B cell (primary cell): ENCODE results near the gene TATDN2. TPM values are rescaled to one million over a fixed set of nuclear protein-coding genes. Genes with fewer than 3 reads are reported as not detected.

Experiments used
- ATAC-seq: fragments of 200-7000 bp; cut with Tn5 transposase; one replicate; pipeline ENCODE4 v1.10.0; 2021; ENCODE audit warnings: low read depth, mild to moderate bottlenecking, moderate number of reproducible peaks, moderate library complexity
- CTCF ChIA-PET: fragments of 350-600 bp; sonication (Branson Sonifier 250); formaldehyde crosslinking; loops from one replicate; lab custom pipeline; 2021; ENCODE audit warnings: antibody characterized with exemption, inconsistent platforms; lab: Charles Lee
- POLR2A ChIA-PET: fragments of 350-600 bp; sonication (Branson Sonifier 250); formaldehyde crosslinking; loops from one replicate; lab custom pipeline; 2021; ENCODE audit warnings: antibody characterized with exemption; lab: Charles Lee
- DNase-seq: peaks from one replicate; pipeline ENCODE4 v3.0.0; 2013
- H2AFZ ChIP-seq: 2 replicates; pipeline ENCODE4 v1.6.1; 2012; ENCODE audit warnings: mild to moderate bottlenecking, low read depth, low read length; ENCODE audit not compliant: insufficient read depth, poor library complexity, severe bottlenecking
- H3K27ac ChIP-seq, 2 donors: 1 replicate in 1 of 2; 2 replicates in 1 of 2; pipeline ENCODE4 v1.5.1; 2012 to 2013; ENCODE audit warnings: low read length in 2 of 2, mild to moderate bottlenecking in 2 of 2, moderate library complexity in 1 of 2
- H3K27me3 ChIP-seq, 4 experiments: fragments of 200-600 bp in 1 of 4; sonication (generic) in 1 of 4; replicated peaks in 1 of 4; 1 replicate in 2 of 4; 2 replicates in 2 of 4; pipeline versions ENCODE4 v1.6.1 to v1.7.0; 2013 to 2016; ENCODE audit warnings: low read length in 3 of 4, mild to moderate bottlenecking in 2 of 4, mixed read lengths in 1 of 4, moderate library complexity in 1 of 4; ENCODE audit not compliant: insufficient read depth in 4 of 4, control insufficient read depth in 3 of 4; ENCODE audit errors: control extremely low read depth in 1 of 4
- H3K36me3 ChIP-seq, 2 experiments: replicated peaks in 1 of 2; 1 replicate in 1 of 2; 2 replicates in 1 of 2; pipeline versions ENCODE4 v1.6.1 to v1.7.1; 2013; ENCODE audit warnings: low read length in 1 of 2; ENCODE audit not compliant: insufficient read depth in 2 of 2, control insufficient read depth in 1 of 2; ENCODE audit errors: control extremely low read depth in 1 of 2, extremely low read depth in 1 of 2
- H3K4me1 ChIP-seq, 2 donors: fragments of 200-600 bp in 1 of 2; sonication (generic) in 1 of 2; 1 replicate in 1 of 2; 2 replicates in 1 of 2; pipeline versions ENCODE4 v1.5.1 to v1.6.1; 2013 to 2017; ENCODE audit warnings: low read length in 2 of 2; ENCODE audit not compliant: control insufficient read depth in 2 of 2, insufficient read depth in 2 of 2
- H3K4me2 ChIP-seq: replicated peaks from 2 replicates; pipeline ENCODE3; 2012; ENCODE audit warnings: mild to moderate bottlenecking, low read depth, low read length; ENCODE audit not compliant: poor library complexity, severe bottlenecking
- H3K4me3 ChIP-seq, 5 experiments: fragments of 200-600 bp in 1 of 5; sonication (generic) in 1 of 5; 1 replicate in 3 of 5; 2 replicates in 2 of 5; pipeline versions ENCODE4 v1.5.1 to v1.7.0; 2011 to 2016; ENCODE audit warnings: low read length in 4 of 5, mild to moderate bottlenecking in 4 of 5, low read depth in 2 of 5, control low read depth in 1 of 5, moderate library complexity in 1 of 5; ENCODE audit not compliant: insufficient read depth in 1 of 5; ENCODE audit errors: control extremely low read depth in 1 of 5, extremely low read depth in 1 of 5
- H3K79me2 ChIP-seq: fragments of 200-600 bp; sonication (generic); one replicate; pipeline ENCODE4 v1.6.0; 2016; ENCODE audit warnings: low read length; ENCODE audit not compliant: control insufficient read depth, insufficient read depth
- H3K9ac ChIP-seq: fragments of 200-600 bp; sonication (generic); 2 replicates; pipeline ENCODE4 v1.6.1; 2017; ENCODE audit warnings: mild to moderate bottlenecking, low read length, moderate library complexity
- H3K9me3 ChIP-seq, 3 donors: one replicate each; pipeline versions ENCODE4 v1.6.1 to v1.7.1; 2013; ENCODE audit warnings: low read length in 2 of 3; ENCODE audit not compliant: control insufficient read depth in 2 of 3, insufficient read depth in 1 of 3; ENCODE audit errors: control extremely low read depth in 1 of 3
- H4K20me1 ChIP-seq: 2 replicates; pipeline ENCODE4 v1.6.0; 2012; ENCODE audit warnings: mild to moderate bottlenecking, low read length; ENCODE audit not compliant: insufficient read depth, control insufficient read depth, poor library complexity, severe bottlenecking
- H3K27ac Mint-ChIP-seq: one replicate; pipeline ENCODE4 v1.8.0; 2021; ENCODE audit warnings: mixed read lengths
- H3K27me3 Mint-ChIP-seq: one replicate; pipeline ENCODE4 v1.8.0; 2021; ENCODE audit warnings: mixed read lengths
- H3K4me1 Mint-ChIP-seq: one replicate; pipeline ENCODE4 v1.8.0; 2021; ENCODE audit warnings: mixed read lengths
- H3K4me3 Mint-ChIP-seq: one replicate; pipeline ENCODE4 v1.8.0; 2021; ENCODE audit warnings: mixed read lengths
- H3K9me3 Mint-ChIP-seq: one replicate; pipeline ENCODE4 v1.8.0; 2022; ENCODE audit warnings: mixed read lengths; ENCODE audit not compliant: insufficient read depth
- EZH2 ChIP-seq: IDR thresholded peaks from 2 replicates; pipeline ENCODE4 v1.6.1; 2012; ENCODE audit warnings: borderline replicate concordance, low read depth, mild to moderate bottlenecking, moderate library complexity, low read length; ENCODE audit not compliant: insufficient read depth, poor library complexity, severe bottlenecking
- WGBS: methylation state at CpG from one replicate; pipeline ENCODE4 v1.1.5; 2013; ENCODE audit warnings: missing lambda C conversion rate; ENCODE audit not compliant: insufficient coverage; 5-methylcytosine and 5-hydroxymethylcytosine counted together
- intact Hi-C: fragments of 100-400 bp; cut with micrococcal nuclease; formaldehyde crosslinking; loops from one replicate; pipeline ENCODE4 v1.10.0; 2022
- polyA minus RNA-seq: library from RNA; depleted of rRNA, polyadenylated mRNA; stranded (reverse); fragments of >200 nt; gene quantifications from 2 replicates; pipeline ENCODE4 v1.2.3, GENCODE V29; 2012
- polyA plus RNA-seq: library from polyadenylated mRNA; depleted of rRNA; stranded (reverse); fragments of >200 nt; gene quantifications from 2 replicates; pipeline ENCODE4 v1.2.3, GENCODE V29; 2012
- total RNA-seq, 2 donors: library from RNA; stranded (reverse); fragments of 120-200 nt in 1 of 2; gene quantifications; 1 replicate in 1 of 2; 2 replicates in 1 of 2; pipeline versions ENCODE4 v1.2.3 to v1.2.4, GENCODE V29; 2013 to 2022
- TF ChIP-seq, protein P1 (sequence below): fragments of 200-600 bp; IDR thresholded peaks from one replicate; pipeline ENCODE4 v1.8.0; 2022; ENCODE audit warnings: antibody characterized with exemption, mild to moderate bottlenecking

TATDN2 gene, protein sequence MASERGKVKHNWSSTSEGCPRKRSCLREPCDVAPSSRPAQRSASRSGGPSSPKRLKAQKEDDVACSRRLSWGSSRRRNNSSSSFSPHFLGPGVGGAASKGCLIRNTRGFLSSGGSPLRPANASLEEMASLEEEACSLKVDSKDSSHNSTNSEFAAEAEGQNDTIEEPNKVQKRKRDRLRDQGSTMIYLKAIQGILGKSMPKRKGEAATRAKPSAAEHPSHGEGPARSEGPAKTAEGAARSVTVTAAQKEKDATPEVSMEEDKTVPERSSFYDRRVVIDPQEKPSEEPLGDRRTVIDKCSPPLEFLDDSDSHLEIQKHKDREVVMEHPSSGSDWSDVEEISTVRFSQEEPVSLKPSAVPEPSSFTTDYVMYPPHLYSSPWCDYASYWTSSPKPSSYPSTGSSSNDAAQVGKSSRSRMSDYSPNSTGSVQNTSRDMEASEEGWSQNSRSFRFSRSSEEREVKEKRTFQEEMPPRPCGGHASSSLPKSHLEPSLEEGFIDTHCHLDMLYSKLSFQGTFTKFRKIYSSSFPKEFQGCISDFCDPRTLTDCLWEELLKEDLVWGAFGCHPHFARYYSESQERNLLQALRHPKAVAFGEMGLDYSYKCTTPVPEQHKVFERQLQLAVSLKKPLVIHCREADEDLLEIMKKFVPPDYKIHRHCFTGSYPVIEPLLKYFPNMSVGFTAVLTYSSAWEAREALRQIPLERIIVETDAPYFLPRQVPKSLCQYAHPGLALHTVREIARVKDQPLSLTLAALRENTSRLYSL
- 62.7 and 62.9 TPM in 2 replicates for total RNA-seq
- 16.3 TPM for total RNA-seq (2013)
- polyA plus RNA-seq: 24.7 and 27.1 TPM in 2 replicates
- polyA minus RNA-seq: 9.4 and 18.3 TPM in 2 replicates

DNA sequence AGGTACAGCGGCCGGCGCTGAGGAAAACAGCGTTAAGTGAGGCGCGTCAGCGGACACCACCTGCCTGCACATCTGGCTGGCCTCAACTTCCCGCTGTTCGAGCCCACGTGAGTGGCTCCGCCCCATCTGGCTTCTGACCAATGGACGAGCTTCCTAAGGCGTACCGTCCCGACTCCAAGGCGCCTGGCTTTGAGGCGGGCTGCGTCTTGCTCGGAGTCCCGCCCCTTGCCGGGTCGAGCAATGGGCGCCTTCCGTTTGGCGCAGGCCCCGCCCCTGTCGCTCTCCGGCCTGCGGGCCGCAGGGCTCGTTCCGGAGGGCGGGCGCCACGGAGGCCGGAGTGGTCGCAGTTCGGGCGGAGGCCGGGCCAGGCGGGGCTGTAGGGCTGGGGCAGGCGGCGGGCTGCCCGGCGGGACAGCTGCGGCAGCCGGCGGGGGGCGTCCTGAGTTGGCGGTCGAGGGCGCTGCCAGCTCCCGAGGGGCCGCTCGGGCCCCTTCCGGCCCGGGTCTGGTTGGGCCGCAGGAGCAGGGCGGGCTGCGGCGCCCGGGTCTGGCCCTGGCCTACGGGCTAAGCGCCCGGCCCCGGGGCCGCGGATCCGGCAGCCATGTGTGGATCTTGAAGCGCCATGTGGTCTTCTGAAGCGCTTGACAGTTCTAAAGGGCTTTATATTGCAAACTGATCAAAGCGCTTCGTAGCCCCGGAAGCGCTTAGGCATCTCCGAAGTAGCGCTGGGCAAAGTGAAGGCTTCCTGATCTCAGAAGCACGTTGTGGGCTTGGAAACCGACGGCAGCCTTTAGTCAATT lies at the start of gene TATDN2:
Gene TATDN2, plus strand, starts transcription at position 276 of the 800 bp plus-strand sequence. CDS start 742 bp downstream, outside the sequence.
- intact Hi-C loops: loop anchor here (1.0 to 5.0 kb wide), 16 partner anchors 24 to 852 kb away; partner anchors contain the start of genes ARPC4, BRK1, BRPF1 and CRELD1
- peaks cover 58% of the 10 kb centered on the region for H3K79me2 ChIP-seq
- H3K27ac Mint-ChIP-seq: peak within 1 kb of the TSS; percentile 92
- peak within 1 kb of the TSS; percentile 70 to 78 for H3K27ac ChIP-seq
- H3K27me3 ChIP-seq: no peaks in the 10 kb centered on the region
- peaks cover 25 to 28% of the 10 kb centered on the region in 2 donors for H3K4me1 ChIP-seq
- H3K9me3 Mint-ChIP-seq: peaks cover 9% of the 10 kb centered on the region
- peak within 1 kb of the TSS; percentile 96 for H3K4me2 ChIP-seq
- under 1% methylated on average over 80 of the region's 80 CpGs for WGBS
- no peaks in the 10 kb centered on the region for H3K27me3 Mint-ChIP-seq
- peak within 1 kb of the TSS; percentile 69 to 86 (median 82) for H3K4me3 ChIP-seq
- H3K4me1 Mint-ChIP-seq: peaks cover 39% of the 10 kb centered on the region
- ChIA-PET CTCF (interaction anchor here (0.6 to 1.8 kb wide), 7 partner anchors 15 to 261 kb away, joined by 3 to 5 read pairs (median 3); no protein-coding TSS in a partner anchor), POLR2A (interaction anchor here (0.5 to 1.7 kb wide), 11 partner anchors 25 to 851 kb away, joined by 3 to 9 read pairs (median 5); partner anchors contain the start of genes SEC13, SETD5 and VHL)
- H2AFZ ChIP-seq: peak within 1 kb of the TSS; percentile 88
- peaks cover 5 to 17% (median 15%) of the 10 kb centered on the region in 3 donors for H3K9me3 ChIP-seq
- DNase-seq (peak; percentile 96), ATAC-seq (peak; percentile 96)
- H4K20me1 ChIP-seq: peaks cover 30% of the 10 kb centered on the region
- TF ChIP-seq EZH2: no peak
- TF ChIP-seq, protein P1, sequence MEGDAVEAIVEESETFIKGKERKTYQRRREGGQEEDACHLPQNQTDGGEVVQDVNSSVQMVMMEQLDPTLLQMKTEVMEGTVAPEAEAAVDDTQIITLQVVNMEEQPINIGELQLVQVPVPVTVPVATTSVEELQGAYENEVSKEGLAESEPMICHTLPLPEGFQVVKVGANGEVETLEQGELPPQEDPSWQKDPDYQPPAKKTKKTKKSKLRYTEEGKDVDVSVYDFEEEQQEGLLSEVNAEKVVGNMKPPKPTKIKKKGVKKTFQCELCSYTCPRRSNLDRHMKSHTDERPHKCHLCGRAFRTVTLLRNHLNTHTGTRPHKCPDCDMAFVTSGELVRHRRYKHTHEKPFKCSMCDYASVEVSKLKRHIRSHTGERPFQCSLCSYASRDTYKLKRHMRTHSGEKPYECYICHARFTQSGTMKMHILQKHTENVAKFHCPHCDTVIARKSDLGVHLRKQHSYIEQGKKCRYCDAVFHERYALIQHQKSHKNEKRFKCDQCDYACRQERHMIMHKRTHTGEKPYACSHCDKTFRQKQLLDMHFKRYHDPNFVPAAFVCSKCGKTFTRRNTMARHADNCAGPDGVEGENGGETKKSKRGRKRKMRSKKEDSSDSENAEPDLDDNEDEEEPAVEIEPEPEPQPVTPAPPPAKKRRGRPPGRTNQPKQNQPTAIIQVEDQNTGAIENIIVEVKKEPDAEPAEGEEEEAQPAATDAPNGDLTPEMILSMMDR: no peak
- H3K36me3 ChIP-seq: peaks cover 9 to 20% of the 10 kb centered on the region in 2 experiments
- H3K9ac ChIP-seq: peak within 1 kb of the TSS; percentile 93
- H3K4me3 Mint-ChIP-seq: peak within 1 kb of the TSS; percentile 97
